Panc1 (cell line): Measurements from ENCODE around the gene WNT2. TPM values are rescaled to one million over a fixed set of nuclear protein-coding genes. Genes with fewer than 3 reads are reported as not detected.

Experiments
- ATAC-seq: fragments of 200-7000 bp; cut with Tn5 transposase; 2 replicates; pipeline ENCODE4 v1.9.1; 2020; ENCODE audit warnings: mild to moderate bottlenecking, moderate library complexity
- Bru-seq: library from RNA; stranded (reverse); fragments of 400-500 nt; gene quantifications from one replicate; lab custom pipeline; 2021; lab: Mats Ljungman, UMichigan
- BruChase-seq, 2 experiments: library from RNA; stranded (reverse); fragments of 400-500 nt; gene quantifications; one replicate each; lab custom pipeline; 2021; lab: Mats Ljungman, UMichigan
- BruUV-seq: library from RNA; stranded (reverse); fragments of 400-500 nt; replicated peaks from 2 replicates; lab custom pipeline; 2021; lab: Mats Ljungman, UMichigan
- CTCF ChIA-PET: fragments of 300-600 bp; sonication (Branson Sonifier 250); formaldehyde crosslinking; loops from one replicate; lab custom pipeline; 2022; ENCODE audit warnings: antibody characterized with exemption; lab: Charles Lee
- POLR2A ChIA-PET: fragments of 300-600 bp; sonication (Branson Sonifier 250); formaldehyde crosslinking; loops from one replicate; lab custom pipeline; 2022; ENCODE audit warnings: antibody characterized with exemption; lab: Charles Lee
- DNase-seq: peaks from one replicate; pipeline ENCODE4 v3.0.0-alpha.2; 2010; ENCODE audit warnings: low read depth, low spot score
- H3K27ac ChIP-seq: 2 replicates; pipeline ENCODE4 v1.5.1; 2011; ENCODE audit warnings: mild to moderate bottlenecking, low read length, inconsistent platforms
- H3K27me3 ChIP-seq: fragments of 200-500 bp; sonication (Bioruptor generic); 2 replicates; pipeline ENCODE4 v1.6.0; 2014; ENCODE audit warnings: low read length, inconsistent platforms; ENCODE audit not compliant: control insufficient read depth, insufficient read depth
- H3K36me3 ChIP-seq: fragments of 200-500 bp; sonication (Bioruptor generic); 2 replicates; pipeline ENCODE4 v1.5.1; 2014; ENCODE audit warnings: inconsistent platforms, mild to moderate bottlenecking, low read length, moderate library complexity; ENCODE audit not compliant: control insufficient read depth, insufficient read depth
- H3K4me1 ChIP-seq: 2 replicates; pipeline ENCODE4 v1.5.1; 2011; ENCODE audit warnings: inconsistent platforms, mild to moderate bottlenecking, low read length, moderate library complexity; ENCODE audit not compliant: control insufficient read depth, insufficient read depth
- H3K4me3 ChIP-seq, 2 experiments: 2 replicates each; pipeline ENCODE4 v1.5.1; 2011 to 2012; ENCODE audit warnings: low read depth in 2 of 2, low read length in 2 of 2, mild to moderate bottlenecking in 2 of 2, inconsistent platforms in 1 of 2, moderate library complexity in 1 of 2
- H3K9me3 ChIP-seq: fragments of 200-500 bp; sonication (Bioruptor generic); 2 replicates; pipeline ENCODE4 v1.5.1; 2014; ENCODE audit warnings: low read depth, mild to moderate bottlenecking, inconsistent platforms, low read length, moderate library complexity; ENCODE audit not compliant: control insufficient read depth, insufficient read depth
- POLR2AphosphoS5 ChIP-seq: IDR thresholded peaks from 2 replicates; pipeline ENCODE4 v1.6.1; 2012; ENCODE audit warnings: mild to moderate bottlenecking, low read depth, low read length, moderate library complexity
- SIN3A ChIP-seq: IDR thresholded peaks from 2 replicates; pipeline ENCODE4 v1.6.1; 2012; ENCODE audit warnings: low read depth, mild to moderate bottlenecking, low read length, moderate library complexity, borderline replicate concordance; ENCODE audit not compliant: insufficient read depth
- TCF7L2 ChIP-seq: IDR thresholded peaks from 2 replicates; pipeline ENCODE4 v1.6.1; 2011; ENCODE audit warnings: mild to moderate bottlenecking, low read depth, low read length, inconsistent platforms
- in situ Hi-C: cut with HindIII; loops from 2 replicates; pipeline ENCODE4 v1.10.0; 2016; ENCODE audit warnings: low sequenced_read_pairs, low pct_unique_long_range_greater_than_20kb
- intact Hi-C: fragments of 100-400 bp; cut with micrococcal nuclease; formaldehyde crosslinking; loops from one replicate; pipeline ENCODE4 v1.10.0; 2022; ENCODE audit not compliant: unreplicated experiment
- long read RNA-seq: library from polyadenylated mRNA; unstranded; transcript quantifications from one replicate; pipeline ENCODE4 v2.0.0, GENCODE V29; 2021; ENCODE audit not compliant: unreplicated experiment
- polyA plus RNA-seq: library from polyadenylated mRNA; unstranded; fragments of >200 nt; gene quantifications from one replicate; pipeline ENCODE4 v1.2.1, GENCODE V29; 2012; ENCODE audit warnings: missing spikeins; ENCODE audit not compliant: insufficient read length
- total RNA-seq: library from RNA; stranded (reverse); gene quantifications from one replicate; pipeline ENCODE4 v1.2.1, GENCODE V29; 2021; ENCODE audit not compliant: unreplicated experiment
- TF ChIP-seq, protein P1 (sequence below): fragments of 450-650 bp; IDR thresholded peaks from 2 replicates; pipeline ENCODE4 v1.5.1; 2017; ENCODE audit warnings: mild to moderate bottlenecking
- TF ChIP-seq, protein P2 (sequence below), 2 experiments: IDR thresholded peaks; 2 replicates each; pipeline ENCODE4 v1.6.1; 2011 to 2012; ENCODE audit warnings: low read depth in 2 of 2, control low read depth in 1 of 2, low read length in 1 of 2, mild to moderate bottlenecking in 1 of 2, moderate library complexity in 1 of 2; ENCODE audit not compliant: insufficient read depth in 1 of 2

Gene WNT2
- total RNA-seq = not detected
- polyA plus RNA-seq = not detected
- percentile 6 among the genes with signal in this experiment for Bru-seq, nascent RNA
- percentile 6 among the genes with signal in this experiment for BruChase-seq, experiment 1, labeled RNA remaining after a 2-hour chase
- BruChase-seq, experiment 2, labeled RNA remaining after a 6-hour chase = percentile 9 among the genes with signal in this experiment
- long read RNA-seq = 0 reads

DNA sequence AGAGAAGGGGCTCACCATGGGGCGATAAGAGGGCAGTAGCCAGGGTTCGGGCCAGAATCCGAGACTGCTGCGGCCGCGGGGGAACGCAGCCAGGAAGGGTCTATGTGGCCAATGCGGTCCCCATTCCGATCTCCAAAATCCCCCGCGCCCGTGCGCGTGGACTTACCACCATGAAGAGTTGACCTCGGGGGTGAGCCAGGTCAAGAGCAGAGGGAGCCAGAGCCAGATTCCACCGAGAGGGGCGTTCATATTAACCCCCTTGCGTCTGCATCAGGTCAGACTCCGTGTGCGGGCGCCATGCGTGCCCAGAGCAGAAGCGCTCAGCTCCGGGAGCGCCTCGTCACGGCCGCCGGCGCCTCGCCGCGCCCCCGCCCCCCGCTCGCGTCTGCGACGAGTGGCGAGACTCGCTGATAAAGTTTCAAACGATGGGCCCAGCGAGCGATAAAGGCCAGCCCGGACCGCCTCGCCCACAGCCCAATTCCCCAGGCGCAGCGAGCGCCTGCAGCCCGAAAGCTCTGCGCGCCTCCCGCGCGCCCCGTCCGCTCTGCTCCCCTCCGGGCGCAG lies at the start of gene WNT2:
Gene WNT2 (minus strand): TSS at position 318 of the 564 bp plus-strand sequence. CDS start 69 bp downstream, at position 249.
- TF ChIP-seq, protein P1, sequence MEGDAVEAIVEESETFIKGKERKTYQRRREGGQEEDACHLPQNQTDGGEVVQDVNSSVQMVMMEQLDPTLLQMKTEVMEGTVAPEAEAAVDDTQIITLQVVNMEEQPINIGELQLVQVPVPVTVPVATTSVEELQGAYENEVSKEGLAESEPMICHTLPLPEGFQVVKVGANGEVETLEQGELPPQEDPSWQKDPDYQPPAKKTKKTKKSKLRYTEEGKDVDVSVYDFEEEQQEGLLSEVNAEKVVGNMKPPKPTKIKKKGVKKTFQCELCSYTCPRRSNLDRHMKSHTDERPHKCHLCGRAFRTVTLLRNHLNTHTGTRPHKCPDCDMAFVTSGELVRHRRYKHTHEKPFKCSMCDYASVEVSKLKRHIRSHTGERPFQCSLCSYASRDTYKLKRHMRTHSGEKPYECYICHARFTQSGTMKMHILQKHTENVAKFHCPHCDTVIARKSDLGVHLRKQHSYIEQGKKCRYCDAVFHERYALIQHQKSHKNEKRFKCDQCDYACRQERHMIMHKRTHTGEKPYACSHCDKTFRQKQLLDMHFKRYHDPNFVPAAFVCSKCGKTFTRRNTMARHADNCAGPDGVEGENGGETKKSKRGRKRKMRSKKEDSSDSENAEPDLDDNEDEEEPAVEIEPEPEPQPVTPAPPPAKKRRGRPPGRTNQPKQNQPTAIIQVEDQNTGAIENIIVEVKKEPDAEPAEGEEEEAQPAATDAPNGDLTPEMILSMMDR = no peak
- TF ChIP-seq POLR2AphosphoS5 (no peak), SIN3A (no peak), TCF7L2 (no peak)
- TF ChIP-seq, protein P2, sequence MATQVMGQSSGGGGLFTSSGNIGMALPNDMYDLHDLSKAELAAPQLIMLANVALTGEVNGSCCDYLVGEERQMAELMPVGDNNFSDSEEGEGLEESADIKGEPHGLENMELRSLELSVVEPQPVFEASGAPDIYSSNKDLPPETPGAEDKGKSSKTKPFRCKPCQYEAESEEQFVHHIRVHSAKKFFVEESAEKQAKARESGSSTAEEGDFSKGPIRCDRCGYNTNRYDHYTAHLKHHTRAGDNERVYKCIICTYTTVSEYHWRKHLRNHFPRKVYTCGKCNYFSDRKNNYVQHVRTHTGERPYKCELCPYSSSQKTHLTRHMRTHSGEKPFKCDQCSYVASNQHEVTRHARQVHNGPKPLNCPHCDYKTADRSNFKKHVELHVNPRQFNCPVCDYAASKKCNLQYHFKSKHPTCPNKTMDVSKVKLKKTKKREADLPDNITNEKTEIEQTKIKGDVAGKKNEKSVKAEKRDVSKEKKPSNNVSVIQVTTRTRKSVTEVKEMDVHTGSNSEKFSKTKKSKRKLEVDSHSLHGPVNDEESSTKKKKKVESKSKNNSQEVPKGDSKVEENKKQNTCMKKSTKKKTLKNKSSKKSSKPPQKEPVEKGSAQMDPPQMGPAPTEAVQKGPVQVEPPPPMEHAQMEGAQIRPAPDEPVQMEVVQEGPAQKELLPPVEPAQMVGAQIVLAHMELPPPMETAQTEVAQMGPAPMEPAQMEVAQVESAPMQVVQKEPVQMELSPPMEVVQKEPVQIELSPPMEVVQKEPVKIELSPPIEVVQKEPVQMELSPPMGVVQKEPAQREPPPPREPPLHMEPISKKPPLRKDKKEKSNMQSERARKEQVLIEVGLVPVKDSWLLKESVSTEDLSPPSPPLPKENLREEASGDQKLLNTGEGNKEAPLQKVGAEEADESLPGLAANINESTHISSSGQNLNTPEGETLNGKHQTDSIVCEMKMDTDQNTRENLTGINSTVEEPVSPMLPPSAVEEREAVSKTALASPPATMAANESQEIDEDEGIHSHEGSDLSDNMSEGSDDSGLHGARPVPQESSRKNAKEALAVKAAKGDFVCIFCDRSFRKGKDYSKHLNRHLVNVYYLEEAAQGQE (IDR thresholded peaks at IDR 0.05; ENCODE audit: insufficient read depth in 1 of 2, low read depth in 2 of 2, low read length in 1 of 2) = no peak
- peaks cover 5% of the 10 kb centered on the region for H3K4me1 ChIP-seq
- POLR2A ChIA-PET = no interaction called here
- H3K9me3 ChIP-seq = no peaks in the 10 kb centered on the region
- no peaks in the 10 kb centered on the region for H3K36me3 ChIP-seq
- peaks cover 40% of the 10 kb centered on the region for H3K27me3 ChIP-seq
- DNase-seq (no peak), ATAC-seq (no peak)
- BruUV-seq = no TSS peak
- in situ Hi-C loops (no loop called here), intact Hi-C loops (no loop called here)
- peak within 1 kb of the TSS; percentile 35 to 46 for H3K4me3 ChIP-seq
- H3K27ac ChIP-seq = no peak within 1 kb of the TSS
- CTCF ChIA-PET = no interaction called here

DNA sequence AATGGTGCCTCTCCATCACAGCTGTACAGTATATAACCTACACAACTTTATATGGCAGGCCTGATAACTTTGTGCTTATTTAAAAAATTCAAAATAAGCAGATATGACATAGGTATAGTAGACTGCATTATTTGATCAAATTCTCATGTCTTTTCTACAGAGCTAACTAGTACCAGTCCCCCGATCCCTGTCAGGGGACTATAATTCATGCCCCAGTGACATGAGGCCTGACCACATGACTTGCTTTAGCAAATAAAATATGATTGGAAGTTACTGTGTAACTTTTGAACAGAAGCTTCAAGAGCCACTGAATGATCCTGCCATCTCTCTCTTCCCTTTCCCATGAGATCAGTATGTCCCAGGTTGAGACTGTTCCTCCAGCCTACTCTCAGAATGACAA lies 49.2 kb upstream of the WNT2 start:
- BruUV-seq = no TSS peak
- H3K27me3 ChIP-seq = peaks cover 8% of the 10 kb centered on the region; the same call in 1 of the 2 replicates
- intact Hi-C loops (no loop called here), in situ Hi-C loops (no loop called here)
- POLR2A ChIA-PET = no interaction called here
- TF ChIP-seq, protein P1 = no peak
- no peak for TF ChIP-seq SIN3A
- TF ChIP-seq POLR2AphosphoS5 = no peak
- no peak for TF ChIP-seq TCF7L2
- TF ChIP-seq, protein P2 (IDR thresholded peaks at IDR 0.05; ENCODE audit: insufficient read depth in 1 of 2, low read depth in 2 of 2, low read length in 1 of 2) = no peak
- no peaks in the 10 kb centered on the region for H3K36me3 ChIP-seq
- CTCF ChIA-PET = no interaction called here
- no peak overlapping the region for H3K27ac ChIP-seq
- DNase-seq (no peak), ATAC-seq (no peak)
- H3K9me3 ChIP-seq = no peaks in the 10 kb centered on the region
- H3K4me1 ChIP-seq = no peaks in the 10 kb centered on the region
- H3K4me3 ChIP-seq = no peak overlapping the region
